H1 (cell line): ENCODE measurements around the gene MRGPRE. TPM values are rescaled to one million over a fixed set of nuclear protein-coding genes. Genes with fewer than 3 reads are reported as not detected.

Experiments used
- CTCF ChIA-PET: fragments of 300-600 bp; sonication (Branson Sonifier 250); formaldehyde crosslinking; loops from one replicate; lab custom pipeline; 2021; ENCODE audit not compliant: partially characterized antibody; lab: Charles Lee
- POLR2A ChIA-PET: fragments of 300-600 bp; sonication (Branson Sonifier 250); formaldehyde crosslinking; loops from one replicate; lab custom pipeline; 2021; ENCODE audit warnings: inconsistent platforms; ENCODE audit not compliant: partially characterized antibody; lab: Charles Lee
- DNase-seq, 2 experiments: peaks; one replicate each; pipeline versions ENCODE4 v3.0.0 to v3.0.0-alpha.2; 2010 to 2022; ENCODE audit warnings: low spot score in 2 of 2, low read depth in 1 of 2, mixed read lengths in 1 of 2
- FAIRE-seq: peaks from 2 replicates; lab custom pipeline; 2011; peaks lifted over from hg19 to GRCh38; lab: Jason Lieb, UNC
- H2AFZ ChIP-seq: 2 replicates; pipeline ENCODE4 v1.8.1; 2012; ENCODE audit warnings: low read length, inconsistent platforms
- H2AK5ac ChIP-seq: 2 replicates; pipeline ENCODE4 v1.6.1; 2013; ENCODE audit warnings: low read depth, low read length
- H2BK120ac ChIP-seq: replicated peaks from 2 replicates; pipeline ENCODE3; 2013; ENCODE audit warnings: low read depth, low read length, inconsistent platforms
- H2BK12ac ChIP-seq: 2 replicates; pipeline ENCODE4 v1.6.1; 2013; ENCODE audit warnings: low read depth, low read length
- H2BK15ac ChIP-seq: 2 replicates; pipeline ENCODE4 v1.6.1; 2013; ENCODE audit warnings: low read length
- H2BK20ac ChIP-seq: 2 replicates; pipeline ENCODE4 v1.6.1; 2013; ENCODE audit warnings: low read length
- H2BK5ac ChIP-seq: 2 replicates; pipeline ENCODE4 v1.6.1; 2013; ENCODE audit warnings: low read depth, low read length
- H3K14ac ChIP-seq: 2 replicates; pipeline ENCODE4 v1.6.1; 2013; ENCODE audit warnings: inconsistent platforms; ENCODE audit not compliant: insufficient read length
- H3K18ac ChIP-seq: 2 replicates; pipeline ENCODE4 v1.6.1; 2013; ENCODE audit warnings: low read length; ENCODE audit errors: extremely low read depth
- H3K23ac ChIP-seq: 2 replicates; pipeline ENCODE4 v1.6.1; 2013; ENCODE audit warnings: inconsistent platforms; ENCODE audit not compliant: insufficient read length
- H3K23me2 ChIP-seq: 2 replicates; pipeline ENCODE4 v1.6.1; 2013; ENCODE audit warnings: low read depth, low read length
- H3K27ac ChIP-seq: 2 replicates; pipeline ENCODE4 v1.6.1; 2011; ENCODE audit warnings: low read depth, low read length, inconsistent platforms
- H3K27me3 ChIP-seq, 4 experiments: replicated peaks in 1 of 4; 1 replicate in 1 of 4; 2 replicates in 3 of 4; pipeline versions ENCODE4 v1.6.1 to v1.8.1; 2011 to 2013; ENCODE audit warnings: low read length in 3 of 4, mild to moderate bottlenecking in 3 of 4, inconsistent platforms in 2 of 4, mixed read lengths in 2 of 4, moderate library complexity in 1 of 4; ENCODE audit not compliant: control insufficient read depth in 3 of 4, insufficient read depth in 3 of 4; ENCODE audit errors: extremely low read depth in 1 of 4
- H3K36me3 ChIP-seq, 4 experiments: 2 replicates each; pipeline versions ENCODE4 v1.6.1 to v1.8.1; 2011 to 2013; ENCODE audit warnings: mild to moderate bottlenecking in 4 of 4, low read length in 3 of 4, moderate library complexity in 2 of 4, control low read depth in 1 of 4, inconsistent platforms in 1 of 4; ENCODE audit not compliant: insufficient read depth in 4 of 4, control insufficient read depth in 2 of 4
- H3K4ac ChIP-seq: replicated peaks from 2 replicates; pipeline ENCODE3; 2013; ENCODE audit warnings: low read length, low read depth, mixed read lengths, inconsistent platforms; ENCODE audit not compliant: insufficient read length
- H3K4me1 ChIP-seq, 4 experiments: replicated peaks in 1 of 4; 1 replicate in 1 of 4; 2 replicates in 3 of 4; pipeline versions ENCODE4 v1.6.1 to v1.8.1; 2011 to 2013; ENCODE audit warnings: low read length in 3 of 4, inconsistent platforms in 2 of 4, mixed read lengths in 1 of 4; ENCODE audit not compliant: insufficient read depth in 4 of 4, control insufficient read depth in 3 of 4
- H3K4me2 ChIP-seq, 2 experiments: 2 replicates each; pipeline versions ENCODE4 v1.6.1 to v1.8.1; 2011 to 2013; ENCODE audit warnings: low read depth in 2 of 2, low read length in 2 of 2, control low read depth in 1 of 2, inconsistent platforms in 1 of 2, mild to moderate bottlenecking in 1 of 2; ENCODE audit not compliant: insufficient read depth in 1 of 2
- H3K4me3 ChIP-seq, 4 experiments: fragments of 200-600, 300-600 bp in 1 of 4; sonication (generic), shearing (Covaris generic), sonication (Bioruptor Twin) in 1 of 4; 2 replicates each; pipeline versions ENCODE4 v1.5.1 to v1.8.1; 2011 to 2016; ENCODE audit warnings: low read length in 4 of 4, low read depth in 3 of 4, control low read depth in 2 of 4, inconsistent platforms in 2 of 4, mild to moderate bottlenecking in 2 of 4, mixed read lengths in 1 of 4, moderate library complexity in 1 of 4; ENCODE audit not compliant: insufficient read depth in 2 of 4; ENCODE audit errors: extremely low read depth in 1 of 4
- H3K56ac ChIP-seq: replicated peaks from 2 replicates; pipeline ENCODE3; 2013; ENCODE audit warnings: low read depth, mild to moderate bottlenecking, mixed read lengths, low read length, inconsistent platforms; ENCODE audit not compliant: insufficient read length
- H3K79me1 ChIP-seq: 2 replicates; pipeline ENCODE4 v1.6.1; 2013; ENCODE audit warnings: low read depth, low read length, control low read depth
- H3K79me2 ChIP-seq, 2 experiments: 2 replicates each; pipeline versions ENCODE4 v1.6.1 to v1.8.1; 2012 to 2013; ENCODE audit warnings: low read length in 2 of 2, mild to moderate bottlenecking in 2 of 2, inconsistent platforms in 1 of 2; ENCODE audit not compliant: insufficient read depth in 2 of 2, control insufficient read depth in 1 of 2
- H3K9ac ChIP-seq, 4 experiments: replicated peaks in 1 of 4; 1 replicate in 1 of 4; 2 replicates in 3 of 4; pipeline versions ENCODE4 v1.6.1 to v1.8.1; 2011 to 2013; ENCODE audit warnings: low read depth in 3 of 4, low read length in 3 of 4, control low read depth in 2 of 4, mild to moderate bottlenecking in 2 of 4, moderate library complexity in 2 of 4, inconsistent platforms in 1 of 4; ENCODE audit errors: extremely low read depth in 1 of 4
- H3K9me3 ChIP-seq, 2 experiments: 2 replicates each; pipeline versions ENCODE4 v1.6.1 to v1.8.1; 2012 to 2013; ENCODE audit warnings: mild to moderate bottlenecking in 2 of 2, moderate library complexity in 2 of 2, control low read depth in 1 of 2, inconsistent platforms in 1 of 2, low read depth in 1 of 2, low read length in 1 of 2, mixed read lengths in 1 of 2; ENCODE audit not compliant: insufficient read depth in 2 of 2
- H4K20me1 ChIP-seq, 2 experiments: replicated peaks in 1 of 2; 2 replicates each; pipeline versions ENCODE3 to v1.8.1; 2011 to 2013; ENCODE audit warnings: inconsistent platforms in 2 of 2, low read length in 2 of 2, mild to moderate bottlenecking in 1 of 2; ENCODE audit not compliant: insufficient read depth in 2 of 2, control insufficient read depth in 1 of 2
- H4K5ac ChIP-seq: 2 replicates; pipeline ENCODE4 v1.6.1; 2013; ENCODE audit warnings: low read length, low read depth, mixed read lengths, inconsistent platforms; ENCODE audit not compliant: insufficient read length
- H4K8ac ChIP-seq: 2 replicates; pipeline ENCODE4 v1.8.0; 2013; ENCODE audit warnings: mild to moderate bottlenecking, moderate library complexity, low read length, inconsistent platforms; ENCODE audit not compliant: insufficient read depth; ENCODE audit errors: extremely low read depth
- H4K91ac ChIP-seq: replicated peaks from 2 replicates; pipeline ENCODE3; 2013; ENCODE audit warnings: low read length, mixed read lengths, inconsistent platforms; ENCODE audit not compliant: insufficient read length
- KDM4A ChIP-seq: IDR thresholded peaks from one replicate; pipeline ENCODE4 v1.7.1; 2012; ENCODE audit warnings: low read depth, mild to moderate bottlenecking, moderate library complexity, low read length, inconsistent platforms; ENCODE audit not compliant: severe bottlenecking
- RNF2 ChIP-seq: fragments of 200-900, 300-1000 bp; sonication (generic); IDR thresholded peaks from 2 replicates; pipeline ENCODE4 v1.7.1; 2016; ENCODE audit warnings: borderline replicate concordance, low read depth, mild to moderate bottlenecking, antibody characterized with exemption, low read length; ENCODE audit not compliant: poor library complexity, severe bottlenecking; ENCODE audit errors: missing control alignments
- SIN3A ChIP-seq, 2 experiments: IDR thresholded peaks in 1 of 2; conservative IDR thresholded peaks in 1 of 2; 2 replicates each; pipeline ENCODE4 v1.6.1; 2011 to 2012; ENCODE audit warnings: low read length in 2 of 2, improper control_type of control experiment in 1 of 2, low read depth in 1 of 2, mild to moderate bottlenecking in 1 of 2
- WGBS, 2 experiments: shearing (Covaris generic) in 1 of 2; methylation state at CpG; one replicate each; pipeline versions ENCODE4 v1.1.6 to v1.1.7; 2013 to 2015; ENCODE audit warnings: low lambda C conversion rate in 2 of 2, mixed read lengths in 2 of 2, inconsistent platforms in 1 of 2, low coverage in 1 of 2, missing lambda C conversion rate in 1 of 2; ENCODE audit not compliant: insufficient replicate concordance in 2 of 2, insufficient coverage in 1 of 2, insufficient read length in 1 of 2; ENCODE audit errors: extremely low coverage in 1 of 2, missing lambda C conversion rate in 1 of 2; 5-methylcytosine and 5-hydroxymethylcytosine counted together
- polyA plus RNA-seq, 7 experiments: library from polyadenylated mRNA; depleted of rRNA in 3 of 7; stranded (reverse) in 5 of 7; unstranded in 2 of 7; fragments of >200 nt in 5 of 7; fragments of 200-250 nt in 2 of 7; gene quantifications; 1 replicate in 5 of 7; 2 replicates in 1 of 7; 4 replicates in 1 of 7; pipeline versions ENCODE4 v1.2.1 to v1.2.3, GENCODE V29; 2011 to 2013; ENCODE audit warnings: missing spikeins in 2 of 7, mixed read lengths in 2 of 7
- total RNA-seq: library from RNA; stranded (reverse); fragmentation: NEBNext Ultra II Directional; extraction: Animal tissue kit (Norgen Biotek cat#: 25700); gene quantifications from 2 replicates; pipeline ENCODE4 v1.2.1, GENCODE V29; 2021

Gene MRGPRE
- total and polyA plus RNA-seq, 2 of the 8 experiments (the other 6 are each of a cell fraction or from before 2014, with no cell fraction given): not detected

DNA sequence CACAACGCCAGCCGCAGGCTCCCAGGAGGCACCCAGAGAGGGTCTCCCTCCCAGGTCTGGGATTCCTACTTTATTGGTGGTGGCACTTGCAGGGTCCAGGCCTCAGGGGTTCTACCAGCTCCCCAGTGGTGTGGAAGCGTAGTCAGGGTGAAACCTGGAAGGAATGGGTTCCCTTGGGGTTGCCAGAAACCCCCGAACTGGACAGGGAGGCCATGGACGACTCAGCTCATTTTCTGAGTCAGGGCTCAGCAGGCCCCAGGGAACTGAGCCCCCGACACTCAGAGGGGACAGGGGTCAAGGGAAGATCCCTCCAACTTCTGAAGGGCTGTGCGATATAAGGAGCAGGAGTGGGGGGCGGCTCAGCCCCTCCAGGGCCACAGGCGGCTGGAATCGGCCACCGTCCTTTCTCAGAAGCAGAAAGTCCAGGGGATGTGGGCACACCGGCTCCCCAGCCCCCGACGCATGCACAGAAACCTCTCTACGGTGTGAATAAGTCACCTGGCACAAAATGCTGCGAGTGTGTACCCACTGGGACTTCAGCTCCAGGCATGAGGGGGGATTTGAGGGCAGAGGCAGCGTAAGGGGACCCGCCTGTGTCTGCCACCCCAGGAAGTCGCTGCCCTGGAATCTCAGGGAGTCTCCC lies 38.7 kb downstream of the MRGPRE start:
- no peak overlapping the region for H2AFZ ChIP-seq
- peak overlapping the region; percentile 46 for H4K91ac ChIP-seq
- no peaks in the 10 kb centered on the region for H3K79me2 ChIP-seq
- no peak overlapping the region for H3K14ac ChIP-seq
- ChIA-PET CTCF (interaction anchor here (1.0 to 2.0 kb wide), 10 partner anchors 10 to 89 kb away, joined by 3 to 8 read pairs (median 4); partner anchors contain the start of gene OSBPL5), POLR2A (interaction anchor here (1.0 kb wide), 1 partner anchor 28 kb away, joined by 3 read pairs; the partner anchor contains the start of gene OSBPL5)
- no peaks in the 10 kb centered on the region for H3K27me3 ChIP-seq
- H3K18ac ChIP-seq: peak overlapping the region; percentile 32
- H2BK12ac ChIP-seq: peak overlapping the region; percentile 68; the same call in 1 of the 2 replicates
- 87% methylated on average over 18 of the region's 19 CpGs; no CpG with 5 or more reads in 1 of the 2 experiments for WGBS, 2 experiments
- H2BK15ac ChIP-seq: no peak overlapping the region
- H2BK5ac ChIP-seq: peak overlapping the region; percentile 16; the same call in 1 of the 2 replicates
- no peak overlapping the region for H3K4me2 ChIP-seq
- no peak overlapping the region for H3K27ac ChIP-seq
- H4K20me1 ChIP-seq: no peaks in the 10 kb centered on the region
- peak overlapping the region; percentile 8; the same call in 1 of the 2 replicates for H4K8ac ChIP-seq
- no peak overlapping the region for H4K5ac ChIP-seq
- no peak overlapping the region for H3K23ac ChIP-seq
- peaks cover 5 to 17% (median 12%) of the 10 kb centered on the region in 4 experiments for H3K4me1 ChIP-seq
- H2AK5ac ChIP-seq: no peak overlapping the region
- H3K9ac ChIP-seq: no peak overlapping the region
- no peak overlapping the region for H3K4me3 ChIP-seq
- no peak for TF ChIP-seq SIN3A (conservative IDR thresholded peaks at IDR 0.05 in 1 of 2, IDR thresholded peaks at IDR 0.05 in 1 of 2; ENCODE audit: low read depth in 1 of 2, low read length in 2 of 2)
- no peak for TF ChIP-seq KDM4A
- no peak for TF ChIP-seq RNF2
- FAIRE-seq (no peak), DNase-seq (peak in 1 of 2 experiments; percentile 47)
- peak overlapping the region; percentile 13; the same call in 1 of the 2 replicates for H2BK20ac ChIP-seq
- H2BK120ac ChIP-seq: no peak overlapping the region
- H3K9me3 ChIP-seq: no peaks in the 10 kb centered on the region
- H3K23me2 ChIP-seq: peaks cover 3% of the 10 kb centered on the region
- H3K36me3 ChIP-seq: no peaks in the 10 kb centered on the region
- no peak overlapping the region for H3K4ac ChIP-seq
- H3K79me1 ChIP-seq: peaks cover 3% of the 10 kb centered on the region; the same call in 1 of the 2 replicates
- H3K56ac ChIP-seq: no peak overlapping the region
